Measurements from ENCODE around the gene PRICKLE2.

GRCh38 chr3:64268926-64269325, 43.7 kb upstream of the PRICKLE2 start:
- TF ChIP-seq POLR2AphosphoS5 (IDR thresholded peaks at IDR 0.05; ENCODE audit: insufficient read depth, low read depth, low read length) (no peak), EZH2 (IDR thresholded peaks at IDR 0.05; ENCODE audit: borderline replicate concordance, low read depth, low read length, severe bottlenecking) (no peak), MAX (IDR thresholded peaks at IDR 0.05; ENCODE audit: insufficient read depth, insufficient read length) (no peak), POLR2A (IDR thresholded peaks at IDR 0.05; ENCODE audit: low read depth, low read length) (no peak), CTCF (IDR thresholded peaks at IDR 0.05; ENCODE audit: extremely low read depth in 1 of 2, insufficient read depth in 1 of 2, low read depth in 1 of 2, low read length in 2 of 2) (no peak), GATA2 (IDR thresholded peaks at IDR 0.05; ENCODE audit: insufficient read depth, insufficient read length, low read depth, low read length) (no peak), JUN (IDR thresholded peaks at IDR 0.05; ENCODE audit: borderline replicate concordance, insufficient read depth, insufficient read length, low read depth) (no peak), MYC (IDR thresholded peaks at IDR 0.05; ENCODE audit: low read depth, low read length) (no peak), FOS (IDR thresholded peaks at IDR 0.05; ENCODE audit: borderline replicate concordance, insufficient read depth, low read length) (no peak)
